Measurements from ENCODE around the gene CEP120.

DNA sequence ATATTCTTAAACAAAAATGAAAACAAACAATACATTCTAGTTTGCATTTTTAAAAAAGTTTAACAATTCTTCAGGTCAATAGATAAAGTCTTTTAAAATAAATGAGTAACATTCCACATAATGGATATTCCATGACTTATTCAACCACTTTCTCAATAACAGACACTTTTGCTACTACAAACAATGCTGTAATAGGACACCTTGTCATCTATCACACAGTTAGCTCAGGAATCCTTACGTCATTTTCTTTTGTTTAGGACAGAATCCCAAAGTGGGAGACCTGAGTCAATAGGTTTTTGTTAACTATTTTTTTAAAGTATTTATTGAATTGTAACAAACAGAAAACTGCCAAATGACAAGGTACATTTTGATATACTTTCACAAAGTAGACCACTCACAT lies 72.5 kb downstream of the CEP120 start:
- TF ChIP-seq EZH2 (IDR thresholded peaks at IDR 0.05; ENCODE audit: insufficient read depth, poor library complexity, severe bottlenecking) (no peak), EZH2phosphoT487 (IDR thresholded peaks at IDR 0.05; ENCODE audit: insufficient read depth, low read depth) (no peak)
